DMS53 treated with DMSO at 0.1 percent for 48 hours (cell line): ENCODE data around the gene ABCC11.
"Not testable (repeated sequence)": the region's sequence is repeated elsewhere in the genome, so short reads cannot be mapped to it uniquely, and the experiment has no call there.

Source experiments
- DNase-seq: peaks from one replicate; lab custom pipeline; 2025; ENCODE audit not compliant: unreplicated experiment; lab: John Stamatoyannopoulos, UW

ABCC11 gene

DNA sequence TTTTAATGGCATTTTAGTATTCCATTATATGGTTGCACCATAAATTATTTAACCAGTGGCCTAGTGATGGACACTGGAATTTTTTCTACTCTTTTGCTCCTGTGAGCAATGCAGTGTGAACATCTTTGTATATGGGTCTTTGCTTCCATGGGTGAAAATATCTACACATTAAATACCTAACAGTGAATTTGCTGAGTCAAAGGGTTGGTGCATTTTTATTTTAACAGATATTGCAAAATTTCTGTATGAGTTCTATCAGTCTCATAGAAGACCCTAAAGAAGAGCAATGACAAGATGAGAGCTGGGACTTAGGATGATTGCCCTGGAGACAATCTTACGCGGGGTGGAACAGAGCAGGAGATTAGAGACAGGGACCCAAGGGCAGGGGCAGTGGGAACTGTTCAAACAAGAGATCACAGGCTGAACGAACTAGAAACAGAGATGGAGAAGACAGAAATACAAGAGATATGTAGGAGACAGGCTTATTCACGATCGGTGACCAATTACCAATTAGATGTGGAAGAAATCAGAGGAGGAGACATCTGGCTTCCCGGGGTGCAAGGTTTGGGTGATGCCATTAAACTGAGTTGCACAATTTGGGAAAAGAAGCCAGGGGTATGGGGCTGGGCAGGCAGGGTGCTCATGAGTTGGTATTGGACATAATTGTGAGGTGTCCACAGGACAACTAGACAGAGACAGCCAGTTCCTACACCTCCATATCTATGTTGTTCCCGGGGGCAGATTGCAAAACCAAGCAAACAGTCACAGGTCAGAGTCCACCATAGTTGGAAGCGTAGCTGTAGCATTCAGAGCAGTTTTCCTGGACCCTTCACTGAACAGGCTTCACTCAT is 43.1 kb downstream of the ABCC11 start:
- no peak for DNase-seq

DNA sequence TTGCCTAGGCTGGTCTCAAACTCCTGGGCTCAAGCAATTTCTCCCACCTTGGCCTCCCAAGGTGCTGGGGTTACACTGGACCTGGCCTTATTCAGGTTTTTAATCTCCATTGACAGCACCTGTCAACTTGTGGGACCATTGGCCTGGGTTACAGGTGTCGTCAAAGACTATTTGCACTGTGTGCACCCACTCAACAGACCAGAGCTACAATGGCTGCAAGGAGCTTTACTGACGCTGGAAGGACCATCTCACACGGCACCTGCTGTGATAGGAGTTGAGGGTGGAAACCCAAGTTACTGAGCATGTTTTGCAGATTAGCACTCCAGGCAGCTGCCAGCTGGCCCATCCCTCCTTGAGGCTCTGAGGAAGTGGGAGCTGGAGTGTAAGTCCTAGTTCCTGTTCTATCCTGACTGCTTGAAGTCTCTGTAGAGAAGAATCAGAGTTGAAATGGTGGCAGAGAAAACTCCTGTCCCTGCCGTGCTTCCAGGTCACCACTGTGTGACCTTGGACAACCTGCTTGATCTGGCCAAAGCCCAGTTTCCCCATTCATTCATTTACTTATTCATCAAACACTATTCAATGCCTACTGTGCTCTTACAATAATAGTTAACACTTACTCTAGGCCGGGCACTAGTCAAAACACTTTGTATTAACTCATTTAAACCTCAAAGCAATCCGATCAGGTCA is 45.7 kb downstream of the ABCC11 start:
- no peak for DNase-seq

DNA sequence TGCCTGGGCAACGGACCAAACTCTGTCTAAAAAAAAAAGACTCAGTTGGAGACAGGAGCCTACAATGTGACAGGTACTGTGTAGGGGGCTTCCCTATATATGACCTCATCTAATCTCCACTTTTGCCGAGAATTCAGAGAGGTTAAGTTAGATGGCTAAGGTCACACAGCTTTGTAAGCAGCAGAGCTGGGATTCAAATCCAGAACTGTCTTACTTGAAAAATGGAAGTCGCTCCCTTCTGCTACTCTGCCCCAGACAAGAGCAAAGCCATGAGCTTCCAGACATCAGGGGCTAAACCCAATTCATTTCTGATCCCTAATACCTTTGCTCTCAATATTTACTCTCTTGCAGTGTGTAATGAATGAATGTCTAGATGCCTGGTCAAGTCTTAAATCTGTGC is 50.0 kb downstream of the ABCC11 start:
- DNase-seq: peak; percentile 90

DNA sequence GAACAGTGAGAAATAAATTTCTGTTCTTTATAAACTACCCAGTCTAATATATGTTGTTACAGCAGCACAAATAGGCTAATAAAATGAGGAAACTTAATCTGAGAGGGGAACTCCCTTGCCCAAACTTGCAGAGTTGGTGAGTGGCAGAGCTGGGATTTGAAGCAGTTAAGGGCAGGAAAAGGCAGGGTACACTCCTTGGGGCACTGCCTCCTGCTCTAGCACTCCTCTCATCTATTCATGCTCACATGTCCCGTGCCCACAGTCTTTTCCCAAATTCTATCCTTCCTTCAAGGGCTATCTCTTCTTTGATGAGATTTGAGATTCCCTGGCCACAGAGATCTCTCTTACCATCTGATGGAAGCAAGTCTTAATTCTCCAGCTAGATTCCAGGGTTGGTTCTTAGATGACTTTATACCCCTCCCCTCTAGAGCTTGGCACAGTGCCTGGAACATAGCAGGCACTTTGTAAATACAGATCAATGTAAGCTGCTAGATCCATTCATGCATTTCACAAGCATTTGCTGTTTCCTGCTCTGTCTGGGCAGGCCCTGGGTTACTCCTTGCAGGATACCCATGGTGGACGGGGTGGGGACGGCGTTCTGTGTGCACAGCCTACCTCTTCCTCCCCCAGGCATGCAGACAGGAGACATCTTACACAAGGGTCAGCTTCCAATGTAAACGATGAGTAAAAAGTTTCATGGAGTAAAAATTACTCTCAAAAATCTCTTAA is 52.3 kb downstream of the ABCC11 start:
- peak; percentile 44 for DNase-seq

DNA sequence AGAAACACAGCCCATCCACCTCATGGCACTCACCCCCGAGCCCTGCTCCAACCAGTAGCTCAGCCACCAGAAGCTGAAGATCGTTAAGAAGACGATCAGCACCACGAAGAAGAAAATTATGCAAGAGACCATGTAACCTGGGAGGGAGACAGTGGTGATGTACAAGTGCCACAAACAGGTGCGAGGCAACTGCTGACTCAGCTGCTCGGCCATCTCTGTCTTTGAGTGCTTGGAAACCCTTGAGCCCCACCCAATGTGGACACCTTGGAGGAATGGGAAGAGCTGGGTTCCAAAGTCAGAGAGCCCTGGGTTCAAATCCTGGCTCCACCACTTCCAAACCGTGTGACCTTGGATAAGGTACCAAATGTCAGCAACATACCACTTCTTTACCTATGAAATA is 53.5 kb downstream of the ABCC11 start:
- no peak for DNase-seq

DNA sequence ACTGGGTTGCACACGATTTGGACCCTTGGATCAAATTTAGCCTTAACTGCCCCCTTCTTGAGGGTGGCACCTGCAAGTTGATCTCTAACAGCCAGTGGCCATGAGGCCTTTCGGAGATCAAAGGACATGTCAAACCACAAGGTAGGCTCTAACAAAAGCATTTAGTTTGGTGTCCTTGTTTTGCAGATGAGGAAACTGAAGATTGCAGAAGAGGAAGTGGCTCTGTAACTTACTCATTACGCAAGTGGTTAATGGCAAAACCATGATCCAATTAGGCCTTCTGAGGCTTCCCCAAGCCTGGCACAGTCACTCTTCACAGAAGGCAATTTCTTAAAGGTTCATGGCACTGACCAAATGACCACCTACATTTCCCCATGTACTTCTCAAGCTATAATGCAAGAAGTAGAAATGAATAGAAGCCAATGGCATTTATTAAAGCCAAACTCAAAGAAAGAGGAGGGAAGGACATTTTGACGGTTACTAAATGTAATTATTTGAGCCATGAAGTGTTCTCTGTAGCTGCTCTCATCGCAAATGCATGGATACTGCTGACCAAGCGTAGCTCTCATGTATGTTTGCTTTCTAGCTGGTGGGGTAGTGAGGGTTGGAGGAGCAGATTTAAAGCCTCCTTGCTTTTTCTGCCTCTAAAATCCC is 58.8 kb downstream of the ABCC11 start:
- DNase-seq: no peak

DNA sequence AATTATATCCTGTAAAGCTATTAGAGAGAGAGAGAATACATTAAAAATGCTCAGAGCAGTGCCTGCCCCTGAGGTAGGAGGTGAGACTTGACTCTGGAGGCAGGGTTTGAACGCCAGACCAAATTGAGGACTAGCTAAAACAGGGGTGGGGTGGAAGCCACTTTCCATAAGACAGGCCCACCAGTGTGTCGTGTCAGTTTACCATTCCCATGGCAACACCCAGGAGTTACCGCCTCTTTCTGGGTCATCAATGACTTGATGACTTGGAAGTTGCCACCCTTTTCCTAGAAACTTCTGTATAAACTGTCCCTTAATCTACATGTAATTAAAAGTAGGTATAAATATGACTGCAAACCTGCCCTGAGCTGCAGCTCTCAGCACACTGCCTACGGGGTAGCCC is 59.6 kb downstream of the ABCC11 start:
- no peak for DNase-seq

DNA sequence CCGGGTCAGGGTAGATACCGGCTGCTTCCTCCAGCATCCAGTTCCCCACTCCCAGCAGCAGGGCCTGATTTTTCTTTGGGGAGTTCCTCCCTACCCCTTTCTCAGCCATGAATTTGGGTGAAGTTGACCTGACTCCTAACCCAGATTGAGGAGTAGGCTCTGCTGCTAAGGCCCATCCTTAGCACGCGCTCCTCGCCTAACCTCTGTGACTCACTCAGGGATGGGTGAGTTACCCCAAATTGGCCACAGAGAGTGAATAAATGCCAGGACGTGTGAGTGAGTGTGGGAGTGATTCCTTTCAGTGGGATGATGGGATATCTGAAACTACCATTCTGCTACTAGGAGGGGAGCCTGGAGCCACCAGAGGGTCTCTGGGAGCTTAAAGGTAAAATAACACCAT is 62.7 kb downstream of the ABCC11 start:
- DNase-seq: no peak

DNA sequence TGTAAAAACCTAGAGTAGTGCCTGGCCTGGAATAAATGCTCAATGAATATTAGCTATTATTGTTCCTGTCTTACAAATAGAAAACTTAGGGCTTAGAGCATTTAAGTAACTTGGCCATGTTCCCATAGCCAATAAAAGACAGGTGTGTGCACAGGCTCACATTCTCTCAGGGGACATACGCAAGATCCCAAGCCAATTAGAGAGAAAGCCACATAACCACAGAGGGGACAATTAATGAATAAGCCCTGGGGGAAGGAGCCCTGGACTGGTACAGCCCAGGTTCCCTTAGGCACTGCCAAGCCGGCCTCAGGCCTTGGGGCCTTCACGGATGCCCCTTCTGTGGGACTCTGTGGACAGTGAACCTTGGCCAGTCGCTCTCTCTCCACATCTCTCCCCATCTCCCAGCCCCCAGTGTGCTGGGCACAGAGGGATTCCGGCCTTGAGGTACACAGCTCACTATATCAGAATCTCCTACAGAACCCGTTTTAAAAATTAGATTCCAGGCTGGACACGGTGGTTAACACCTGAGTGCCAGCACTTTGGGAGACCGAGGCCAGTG is 64.3 kb downstream of the ABCC11 start:
- no peak for DNase-seq

DNA sequence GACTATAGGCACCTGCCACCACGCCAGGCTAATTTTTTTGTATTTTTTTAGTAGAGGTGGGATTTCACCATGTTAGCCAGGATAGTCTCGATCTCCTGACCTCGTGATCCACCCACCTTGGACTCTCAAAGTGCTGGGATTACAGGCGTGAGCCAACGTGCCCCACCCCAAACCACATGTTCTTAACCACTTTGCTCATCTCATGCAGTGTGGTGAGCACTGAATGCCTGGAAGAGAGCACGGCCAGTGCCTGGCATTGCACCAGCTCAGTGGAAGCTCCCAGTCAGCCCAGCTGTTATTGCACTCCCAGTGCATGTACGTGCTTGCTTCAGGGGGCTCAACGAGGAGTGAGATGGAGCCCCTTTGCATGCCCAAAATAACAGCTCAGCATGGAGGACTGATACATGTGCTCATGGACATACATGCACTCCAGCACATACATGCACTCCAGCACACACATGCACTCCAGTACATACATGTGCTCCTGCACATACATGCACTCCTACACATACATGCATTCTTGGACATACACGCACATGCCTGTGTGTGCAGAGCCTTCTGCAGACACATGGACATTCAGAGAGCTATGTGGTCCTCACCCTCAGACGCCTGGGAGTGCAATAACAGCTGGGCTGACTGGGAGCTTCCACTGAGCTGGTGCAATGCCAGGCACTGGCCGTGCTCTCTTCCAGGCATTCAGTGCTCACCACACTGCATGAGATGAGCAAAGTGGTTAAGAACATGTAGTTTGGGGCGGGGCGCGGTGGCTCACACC is 65.4 kb downstream of the ABCC11 start:
- not testable (repeated sequence) for DNase-seq

DNA sequence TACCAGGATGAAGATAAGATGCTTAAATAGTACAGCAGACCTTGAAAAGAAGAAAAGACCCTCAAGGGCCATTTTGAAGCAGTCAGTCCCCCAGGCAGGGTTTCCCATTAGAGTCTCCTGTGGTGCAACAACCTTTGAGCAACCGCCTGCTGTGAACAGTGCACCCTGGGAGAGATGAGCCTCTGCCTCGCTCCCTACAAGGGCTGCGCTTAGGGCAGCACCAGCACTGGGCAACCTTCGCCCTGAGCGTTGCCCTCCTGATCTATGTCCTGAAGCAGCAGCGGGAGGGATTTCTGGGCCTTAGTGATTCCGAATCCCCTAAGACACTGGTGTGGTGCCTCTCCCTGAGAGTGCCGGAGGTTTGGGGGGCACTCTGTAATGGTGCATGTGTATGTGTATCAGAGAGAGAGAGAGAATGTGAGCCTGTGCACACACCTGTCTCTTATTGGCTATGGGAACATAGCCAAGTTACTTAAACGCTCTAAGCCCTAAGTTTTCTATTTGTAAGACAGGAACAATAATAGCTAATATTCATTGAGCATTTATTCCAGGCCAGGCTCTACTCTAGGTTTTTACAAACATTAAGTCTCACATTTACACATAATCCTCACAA is 66.4 kb downstream of the ABCC11 start:
- no peak for DNase-seq

DNA sequence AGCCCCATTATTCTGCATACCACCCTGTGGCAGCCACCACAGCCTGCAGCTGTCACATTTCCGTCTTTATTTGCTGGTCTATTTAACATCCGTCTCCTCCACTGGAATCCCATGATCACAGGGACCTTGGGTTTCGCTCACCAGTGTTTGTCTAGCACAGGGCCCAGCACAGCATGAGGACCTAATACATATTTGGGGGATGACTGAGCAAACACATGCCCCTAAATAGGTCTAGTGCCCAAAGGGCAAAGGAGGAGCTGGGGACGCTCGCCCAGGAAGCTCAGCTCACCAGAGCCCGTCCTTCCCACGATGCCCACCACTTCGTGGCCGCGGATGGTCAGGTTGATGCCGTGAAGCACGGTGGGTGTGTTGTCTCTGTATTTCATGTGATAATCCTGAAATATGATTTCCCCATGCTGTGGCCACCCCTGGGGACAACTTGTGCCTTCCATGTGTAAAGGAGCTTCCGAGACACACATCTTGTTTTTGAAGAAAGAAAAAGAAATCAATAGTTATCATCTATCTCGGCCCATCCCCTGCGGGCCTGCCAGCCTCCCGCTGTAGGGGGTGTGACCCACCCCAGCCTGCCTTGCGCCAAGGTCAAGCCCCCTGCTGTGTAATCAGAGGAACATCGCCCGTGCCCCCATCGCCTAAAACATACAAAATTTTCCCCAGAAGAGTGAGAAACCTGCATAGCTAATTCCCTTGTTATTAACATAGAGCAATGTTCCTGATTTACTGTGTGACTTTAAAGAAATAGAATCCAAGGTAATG is 70.5 kb downstream of the ABCC11 start:
- no peak for DNase-seq

DNA sequence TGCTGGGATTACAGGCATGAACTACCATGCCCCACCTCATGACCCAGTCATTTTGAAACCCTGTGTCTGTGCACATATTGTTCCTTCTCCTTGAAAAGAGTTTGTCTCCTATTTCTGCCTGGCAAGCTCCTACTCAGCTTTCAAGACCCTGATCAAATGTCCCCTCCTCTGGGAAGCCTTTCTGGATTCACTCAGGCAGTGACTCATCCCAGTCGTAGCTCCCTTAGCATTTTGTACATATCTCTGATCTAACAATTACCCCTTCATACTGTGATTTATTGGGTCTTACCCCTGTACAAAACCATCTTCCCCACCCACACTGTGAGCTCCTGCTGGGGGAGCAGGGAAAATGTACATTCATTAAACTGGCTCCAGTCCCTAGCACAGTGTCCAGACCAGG is 73.5 kb downstream of the ABCC11 start:
- DNase-seq: no peak

DNA sequence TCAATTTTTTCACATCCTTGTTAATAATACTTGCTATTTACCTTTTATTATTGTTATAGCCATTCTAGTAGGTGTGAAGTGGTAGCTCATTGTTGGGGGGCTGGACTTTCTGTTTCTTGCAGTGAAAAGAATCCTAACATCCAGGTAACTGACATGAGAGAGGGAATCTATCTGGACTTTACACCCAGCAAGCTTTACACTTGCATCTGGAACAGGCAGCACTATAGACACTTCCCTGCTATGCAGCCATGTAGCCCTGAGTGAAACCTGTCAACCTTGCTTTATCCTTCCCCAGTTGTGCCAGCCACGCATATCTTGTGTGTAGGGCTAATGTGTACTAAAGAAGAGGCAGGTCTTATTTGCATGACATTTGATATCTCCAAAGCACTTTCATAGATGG is 74.7 kb downstream of the ABCC11 start:
- no peak for DNase-seq

DNA sequence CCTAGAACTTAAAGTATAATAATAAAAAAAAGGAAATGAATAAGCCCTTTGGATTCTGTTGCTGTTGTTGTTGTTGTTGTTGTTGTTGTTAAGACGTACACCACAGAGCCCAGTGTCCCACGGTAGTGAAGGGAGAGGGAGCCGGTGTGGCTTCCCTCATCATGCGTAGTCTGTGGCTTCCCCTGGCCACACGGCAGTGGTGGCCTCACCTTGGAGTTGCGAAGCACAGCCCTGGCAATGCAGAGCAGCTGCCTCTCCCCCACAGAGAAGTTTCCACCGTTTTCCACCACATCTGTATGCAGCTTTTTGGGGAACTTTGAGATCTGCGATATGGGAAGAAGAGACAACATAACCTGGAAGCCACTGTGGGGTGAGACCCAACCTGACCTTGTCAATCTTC is 77.4 kb downstream of the ABCC11 start:
- no peak for DNase-seq

DNA sequence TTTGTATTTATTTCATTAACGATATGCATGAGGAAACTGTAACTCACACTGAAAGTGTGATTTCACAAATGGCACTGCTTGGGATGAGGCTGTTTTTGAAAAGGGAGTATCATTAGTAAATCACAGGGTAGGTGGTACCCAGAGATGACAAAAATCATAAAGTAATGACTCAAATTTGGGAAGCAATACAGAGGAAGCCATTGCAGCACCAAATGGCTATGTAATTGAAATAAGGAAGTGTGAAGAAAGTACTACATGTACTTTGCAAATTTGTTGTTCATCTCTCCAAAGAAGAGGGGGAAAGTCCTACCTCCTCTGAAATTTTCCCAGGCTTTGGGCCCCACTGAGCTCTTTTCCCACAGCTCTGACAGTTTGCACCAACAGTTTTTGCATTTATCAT is 79.3 kb downstream of the ABCC11 start:
- no peak for DNase-seq

DNA sequence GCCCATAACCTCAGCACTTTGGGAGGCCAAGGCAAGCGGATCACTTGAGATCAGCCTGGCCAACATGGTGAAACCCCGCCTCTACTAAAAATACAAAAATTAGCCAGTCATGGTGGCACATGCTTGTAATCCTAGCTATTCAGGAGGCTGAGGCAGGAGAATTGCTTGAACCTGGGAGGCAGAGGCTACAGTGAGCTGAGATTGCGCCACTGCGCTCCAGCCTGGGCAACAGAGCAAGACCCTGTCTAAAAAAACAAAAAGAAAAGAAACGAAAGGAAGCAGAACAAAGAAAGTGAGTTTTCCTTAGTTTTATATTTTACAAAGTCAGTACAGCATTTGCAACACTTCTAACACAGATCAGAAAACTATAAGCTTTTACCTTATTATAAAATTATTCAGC is 80.7 kb downstream of the ABCC11 start:
- DNase-seq: not testable (repeated sequence)

DNA sequence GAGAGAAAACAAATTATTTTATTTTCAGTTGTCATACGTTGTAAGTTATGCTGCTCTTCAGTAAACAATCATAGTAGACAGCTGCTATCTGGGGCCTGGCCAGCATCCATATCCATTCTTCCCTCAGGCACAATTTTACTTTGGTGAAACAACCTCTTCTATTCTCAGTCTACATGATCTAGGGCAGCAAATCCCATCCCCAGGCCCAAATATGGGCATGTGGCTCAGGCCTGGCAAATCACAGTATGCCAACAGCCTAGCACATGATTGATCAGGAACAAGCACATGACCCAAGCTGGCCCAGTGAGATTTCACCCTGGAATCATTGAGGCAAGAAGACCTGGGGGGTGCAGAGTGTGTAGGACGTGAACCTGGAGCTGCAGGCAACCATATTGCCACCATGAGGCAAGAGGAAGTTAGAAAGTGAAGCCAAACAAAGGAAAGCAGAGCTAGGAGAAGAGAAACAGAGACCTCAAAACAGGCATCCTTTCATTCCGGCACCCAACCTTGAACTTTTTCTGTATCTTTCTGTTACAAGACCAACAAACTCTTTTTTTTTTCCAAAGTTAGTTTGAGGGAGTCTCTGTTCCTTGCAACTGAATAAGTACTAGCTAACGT is 81.3 kb downstream of the ABCC11 start:
- DNase-seq: no peak
